Kidney epithelial cell (primary cell): ENCODE results near the gene PCDH17. TPM values are rescaled to one million over a fixed set of nuclear protein-coding genes. Genes with fewer than 3 reads are reported as not detected.

Experiments
- DNase-seq: peaks from one replicate; pipeline ENCODE4 v3.0.0-alpha.2; 2010; ENCODE audit warnings: low read depth
- H3K27me3 ChIP-seq: 2 replicates; pipeline ENCODE4 v1.6.0; 2011; ENCODE audit warnings: low read length; ENCODE audit not compliant: control insufficient read depth, insufficient read depth
- H3K36me3 ChIP-seq: 2 replicates; pipeline ENCODE4 v1.5.1; 2011; ENCODE audit warnings: low read length; ENCODE audit not compliant: control insufficient read depth, insufficient read depth
- H3K4me3 ChIP-seq: 2 replicates; pipeline ENCODE4 v1.5.1; 2011; ENCODE audit warnings: low read depth, mild to moderate bottlenecking, control low read depth, low read length
- total RNA-seq: library from RNA; depleted of rRNA; stranded (reverse); fragments of >200 nt; gene quantifications from 2 replicates; pipeline ENCODE4 v1.2.3, GENCODE V29; 2015
- TF ChIP-seq, protein P1 (sequence below): IDR thresholded peaks from 2 replicates; pipeline ENCODE4 v1.5.1; 2011; ENCODE audit warnings: mild to moderate bottlenecking, moderate library complexity, low read length, control low read depth, inconsistent platforms; ENCODE audit not compliant: insufficient read depth, poor library complexity, severe bottlenecking

PCDH17 gene
- total RNA-seq, 1 donor from 2014 or later, result 0.25 TPM

DNA sequence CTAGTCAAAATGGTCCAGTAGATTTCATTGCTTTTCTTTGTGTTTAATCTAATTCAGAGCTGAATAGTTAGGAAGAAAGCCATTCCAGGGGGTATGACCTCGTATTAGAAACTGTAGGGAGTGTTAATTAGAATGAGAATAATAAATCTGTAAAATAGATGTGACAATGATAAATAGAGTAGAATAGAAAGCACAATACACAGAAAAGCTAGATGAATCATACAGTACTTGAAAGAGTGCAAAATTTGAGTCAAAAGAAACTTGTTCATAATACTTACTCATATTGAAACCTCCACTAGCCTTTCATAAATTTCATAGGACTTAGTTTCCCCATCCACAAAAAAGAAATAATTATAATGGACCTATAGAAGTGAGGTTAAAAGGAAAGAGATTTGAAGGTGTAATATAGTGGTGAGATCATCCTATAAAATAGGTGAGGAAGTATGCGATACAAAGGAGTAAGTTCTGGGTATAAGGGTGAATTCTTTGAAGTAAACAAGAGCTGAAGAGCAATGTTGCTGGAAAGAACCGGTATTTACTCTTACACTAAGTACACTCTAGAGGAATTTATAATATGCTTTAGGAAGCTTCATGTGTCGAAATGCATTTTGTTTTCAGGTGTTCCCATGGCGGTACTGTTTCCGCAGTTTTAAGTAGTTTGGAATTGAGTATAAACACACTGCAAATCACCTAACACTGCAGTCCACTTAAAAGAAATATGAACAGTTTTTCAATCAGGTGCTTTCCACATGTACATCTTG lies 21.9 kb downstream of the PCDH17 start:
- H3K36me3 ChIP-seq, result no peaks in the 10 kb centered on the region
- H3K4me3 ChIP-seq, result no peak overlapping the region
- TF ChIP-seq, protein P1, sequence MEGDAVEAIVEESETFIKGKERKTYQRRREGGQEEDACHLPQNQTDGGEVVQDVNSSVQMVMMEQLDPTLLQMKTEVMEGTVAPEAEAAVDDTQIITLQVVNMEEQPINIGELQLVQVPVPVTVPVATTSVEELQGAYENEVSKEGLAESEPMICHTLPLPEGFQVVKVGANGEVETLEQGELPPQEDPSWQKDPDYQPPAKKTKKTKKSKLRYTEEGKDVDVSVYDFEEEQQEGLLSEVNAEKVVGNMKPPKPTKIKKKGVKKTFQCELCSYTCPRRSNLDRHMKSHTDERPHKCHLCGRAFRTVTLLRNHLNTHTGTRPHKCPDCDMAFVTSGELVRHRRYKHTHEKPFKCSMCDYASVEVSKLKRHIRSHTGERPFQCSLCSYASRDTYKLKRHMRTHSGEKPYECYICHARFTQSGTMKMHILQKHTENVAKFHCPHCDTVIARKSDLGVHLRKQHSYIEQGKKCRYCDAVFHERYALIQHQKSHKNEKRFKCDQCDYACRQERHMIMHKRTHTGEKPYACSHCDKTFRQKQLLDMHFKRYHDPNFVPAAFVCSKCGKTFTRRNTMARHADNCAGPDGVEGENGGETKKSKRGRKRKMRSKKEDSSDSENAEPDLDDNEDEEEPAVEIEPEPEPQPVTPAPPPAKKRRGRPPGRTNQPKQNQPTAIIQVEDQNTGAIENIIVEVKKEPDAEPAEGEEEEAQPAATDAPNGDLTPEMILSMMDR, result no peak
- H3K27me3 ChIP-seq, result no peaks in the 10 kb centered on the region
- DNase-seq, result no peak

DNA sequence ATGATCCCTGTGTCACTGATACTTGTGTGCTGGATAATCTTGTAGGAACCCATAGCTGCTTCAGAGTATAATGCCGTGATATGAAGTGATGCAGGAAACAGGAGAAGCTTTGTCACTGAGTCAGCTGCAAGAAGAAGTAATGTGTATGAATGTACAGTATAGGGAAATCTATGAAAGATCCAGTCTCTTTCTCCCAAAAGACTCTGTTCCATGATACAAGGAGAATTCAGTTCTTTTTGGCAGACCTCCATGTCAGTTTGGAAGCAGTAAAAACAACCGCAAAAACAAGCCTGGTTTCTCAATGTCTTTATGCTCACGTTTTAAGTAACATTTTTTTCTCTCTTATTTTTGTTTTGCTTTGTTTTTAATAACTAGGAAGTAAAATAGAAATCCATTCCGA lies 33.9 kb downstream of the PCDH17 start:
- no peak for DNase-seq
- Histone ChIP-seq H3K27me3 (no peaks in the 10 kb centered on the region), H3K36me3 (no peaks in the 10 kb centered on the region), H3K4me3 (no peak overlapping the region)
- TF ChIP-seq, protein P1, result no peak

DNA sequence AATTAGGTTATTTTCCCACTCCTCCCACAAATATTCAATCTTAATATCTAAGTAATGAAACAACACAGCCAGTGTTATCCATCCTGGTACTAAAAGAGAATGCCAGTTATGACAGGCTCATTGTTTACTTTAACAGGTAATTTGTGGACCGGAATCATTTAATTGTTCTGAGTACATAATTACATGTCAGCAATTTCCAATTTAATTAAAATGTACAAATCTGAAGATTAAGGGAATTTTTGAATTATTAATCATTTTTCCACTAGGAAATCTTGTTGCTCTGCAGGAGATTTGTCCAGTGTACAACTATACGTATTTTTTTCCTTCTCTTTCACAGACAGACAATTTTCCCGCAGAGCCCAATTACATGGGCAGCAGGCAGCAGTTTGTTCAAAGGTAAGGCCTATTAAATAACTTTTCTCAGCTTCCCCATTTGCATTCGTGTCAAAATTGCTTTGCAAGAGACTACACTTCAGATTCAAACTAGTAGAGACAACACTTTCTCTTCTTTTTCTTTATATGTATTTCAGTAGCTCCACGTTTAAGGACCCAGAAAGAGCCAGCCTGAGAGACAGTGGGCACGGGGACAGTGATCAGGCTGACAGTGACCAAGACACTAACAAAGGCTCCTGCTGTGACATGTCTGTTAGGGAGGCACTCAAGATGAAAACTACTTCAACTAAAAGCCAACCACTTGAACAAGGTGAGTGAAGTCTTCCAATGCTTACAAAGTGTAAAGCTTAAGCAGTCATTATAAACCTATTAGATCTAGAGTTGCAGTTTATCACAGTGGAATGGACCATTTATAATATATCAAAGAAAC lies 34.8 kb downstream of the PCDH17 start:
- Histone ChIP-seq H3K36me3 (no peaks in the 10 kb centered on the region), H3K27me3 (no peaks in the 10 kb centered on the region), H3K4me3 (no peak overlapping the region)
- TF ChIP-seq, protein P1, result no peak
- no peak for DNase-seq

DNA sequence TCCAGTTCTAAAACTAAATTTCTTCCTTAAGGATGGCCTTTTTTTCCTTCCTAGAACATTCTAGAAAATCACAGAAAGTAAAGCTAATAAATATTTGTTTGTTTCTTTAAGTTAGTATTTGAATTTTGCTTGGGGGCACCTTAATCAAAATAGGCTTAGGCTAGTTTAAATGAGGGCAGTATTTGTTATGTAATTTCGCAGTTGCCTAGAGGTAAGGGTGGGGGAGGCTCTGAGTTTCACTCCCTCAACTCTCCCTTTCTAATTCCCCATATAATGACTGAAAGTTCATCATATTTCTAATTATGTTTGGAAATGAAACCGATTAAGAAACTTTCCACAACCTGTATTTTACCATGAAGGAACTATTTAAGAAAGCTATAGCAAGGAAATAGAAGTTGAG lies 40.6 kb downstream of the PCDH17 start:
- TF ChIP-seq, protein P1, result no peak
- no peaks in the 10 kb centered on the region for H3K36me3 ChIP-seq
- no peak for DNase-seq
- H3K4me3 ChIP-seq, result no peak overlapping the region
- H3K27me3 ChIP-seq, result no peaks in the 10 kb centered on the region

DNA sequence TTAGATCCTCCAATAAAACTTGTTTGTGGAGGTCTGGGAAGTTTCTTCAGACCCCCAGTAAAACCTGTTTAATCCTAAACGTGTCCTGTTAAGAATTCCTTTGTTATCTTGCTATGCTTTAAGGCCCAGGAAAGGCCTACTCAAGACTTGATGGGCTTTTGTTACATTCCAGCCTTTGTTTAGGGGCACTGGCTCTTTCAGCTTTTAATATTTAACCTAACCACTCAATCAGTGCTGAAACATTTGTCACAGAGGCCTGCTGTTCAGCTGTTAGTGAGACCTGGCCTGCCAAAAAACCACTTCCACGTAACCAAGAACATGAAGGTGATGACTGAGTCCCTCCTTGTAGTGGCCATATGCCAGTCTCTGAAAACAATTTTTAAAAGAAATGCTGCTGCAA lies 41.7 kb downstream of the PCDH17 start:
- TF ChIP-seq, protein P1, result no peak
- DNase-seq, result peak; percentile 53
- Histone ChIP-seq H3K4me3 (no peak overlapping the region), H3K36me3 (no peaks in the 10 kb centered on the region), H3K27me3 (no peaks in the 10 kb centered on the region)
